ENCODE results near the gene TXNRD2. TPM values are rescaled to one million over a fixed set of nuclear protein-coding genes. Genes with fewer than 3 reads are reported as not detected.

The TXNRD2 gene
- total and polyA plus RNA-seq, 8 donors = 6.4 to 69.5 (median 42.3) TPM

DNA sequence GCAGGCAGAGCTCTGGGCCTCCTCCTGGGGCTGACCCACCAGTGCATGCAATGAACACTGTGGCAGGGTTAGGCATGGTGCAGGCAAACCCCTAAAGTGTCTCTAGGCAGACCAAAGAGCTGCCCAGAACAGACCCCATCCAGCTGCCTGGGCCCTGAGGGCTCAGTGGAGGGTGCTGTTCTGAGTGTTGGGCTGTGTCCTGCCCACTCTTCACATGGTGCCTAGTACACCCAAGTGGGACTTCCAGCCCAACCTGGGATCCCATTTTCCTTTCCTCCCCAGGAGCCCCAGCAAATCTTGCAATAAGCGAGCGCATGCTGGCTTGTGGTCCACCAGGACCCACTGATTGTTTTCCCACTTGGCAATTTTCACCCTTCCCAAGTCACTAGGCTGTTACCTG, 48.6 kb upstream of the TXNRD2 start:
- H3K36me3 ChIP-seq = no peaks in the 10 kb centered on the region
- intact Hi-C loops (cut with DNase I; ENCODE audit: low total_unique reads) = no loop called here
- H3K9me3 ChIP-seq = no peaks in the 10 kb centered on the region
- DNase-seq = no peak
- no peak overlapping the region for H3K4me3 ChIP-seq
- TF ChIP-seq, protein P1, sequence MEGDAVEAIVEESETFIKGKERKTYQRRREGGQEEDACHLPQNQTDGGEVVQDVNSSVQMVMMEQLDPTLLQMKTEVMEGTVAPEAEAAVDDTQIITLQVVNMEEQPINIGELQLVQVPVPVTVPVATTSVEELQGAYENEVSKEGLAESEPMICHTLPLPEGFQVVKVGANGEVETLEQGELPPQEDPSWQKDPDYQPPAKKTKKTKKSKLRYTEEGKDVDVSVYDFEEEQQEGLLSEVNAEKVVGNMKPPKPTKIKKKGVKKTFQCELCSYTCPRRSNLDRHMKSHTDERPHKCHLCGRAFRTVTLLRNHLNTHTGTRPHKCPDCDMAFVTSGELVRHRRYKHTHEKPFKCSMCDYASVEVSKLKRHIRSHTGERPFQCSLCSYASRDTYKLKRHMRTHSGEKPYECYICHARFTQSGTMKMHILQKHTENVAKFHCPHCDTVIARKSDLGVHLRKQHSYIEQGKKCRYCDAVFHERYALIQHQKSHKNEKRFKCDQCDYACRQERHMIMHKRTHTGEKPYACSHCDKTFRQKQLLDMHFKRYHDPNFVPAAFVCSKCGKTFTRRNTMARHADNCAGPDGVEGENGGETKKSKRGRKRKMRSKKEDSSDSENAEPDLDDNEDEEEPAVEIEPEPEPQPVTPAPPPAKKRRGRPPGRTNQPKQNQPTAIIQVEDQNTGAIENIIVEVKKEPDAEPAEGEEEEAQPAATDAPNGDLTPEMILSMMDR (IDR thresholded peaks at IDR 0.05) = no peak
- TF ChIP-seq POLR2AphosphoS5 (IDR thresholded peaks at IDR 0.05) (no peak), POLR2A (IDR thresholded peaks at IDR 0.05) (no peak), EP300 (IDR thresholded peaks at IDR 0.05) (no peak)
- H3K4me1 ChIP-seq = peaks cover 10 to 46% (median 18%) of the 10 kb centered on the region in 4 donors
- peak overlapping the region in 1 of 5 donors; percentile 50 for H3K27ac ChIP-seq
- 47 to 100% (median 50%) methylated on average over 2 of the region's 2 CpGs for WGBS, 5 donors
- H3K27me3 ChIP-seq = no peaks in the 10 kb centered on the region

GRCh38 chr22:19989725-19990067, 48.1 kb upstream of the TXNRD2 start:
- WGBS, 5 donors = 74 to 89% (median 80%) methylated on average over 3 of the region's 3 CpGs

DNA sequence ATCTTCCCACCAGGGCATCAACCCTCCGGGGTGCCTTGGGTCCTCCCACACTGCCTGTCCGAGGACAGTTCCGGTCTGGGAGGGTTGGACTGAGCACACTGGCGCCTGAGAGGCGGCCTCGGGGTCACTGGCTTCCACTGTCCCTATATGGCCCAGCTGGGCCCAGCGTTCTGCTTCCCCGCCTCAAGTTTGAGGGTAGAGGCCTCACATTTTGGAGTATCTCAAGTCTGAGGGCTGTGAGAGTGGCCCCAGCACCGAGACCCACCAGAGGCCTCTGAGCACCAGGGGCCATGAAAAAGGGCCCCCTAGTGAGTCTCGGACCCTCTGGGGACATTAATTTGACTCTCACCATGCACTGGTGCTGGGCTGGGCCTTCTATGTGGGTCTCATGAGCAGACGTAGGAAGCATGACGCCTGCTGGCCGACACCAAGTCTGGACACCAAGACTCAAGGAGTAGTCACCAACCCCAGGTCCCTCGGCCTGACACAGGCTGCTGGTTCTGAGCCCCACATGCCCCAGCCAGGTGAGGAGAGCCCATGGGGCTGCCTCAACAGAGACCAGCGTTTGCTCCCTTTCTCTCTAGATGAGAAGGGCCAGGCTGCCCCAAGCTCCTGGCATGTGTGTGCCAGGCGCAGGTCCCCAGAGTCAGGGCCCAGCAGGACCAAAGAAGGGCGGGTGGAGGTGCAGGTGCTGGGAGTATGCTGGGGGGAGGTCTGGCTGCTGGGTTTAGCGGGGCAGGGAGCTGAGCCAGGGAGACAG, 47.5 kb upstream of the TXNRD2 start:
- TF ChIP-seq, protein P1 (IDR thresholded peaks at IDR 0.05) = no peak
- TF ChIP-seq POLR2AphosphoS5 (IDR thresholded peaks at IDR 0.05) = no peak
- no peak for TF ChIP-seq POLR2A (IDR thresholded peaks at IDR 0.05)
- no peak for TF ChIP-seq EP300 (IDR thresholded peaks at IDR 0.05)
- H3K9me3 ChIP-seq = no peaks in the 10 kb centered on the region
- H3K4me3 ChIP-seq = no peak overlapping the region
- H3K27ac ChIP-seq = peak overlapping the region in 1 of 5 donors; percentile 29
- WGBS, 5 donors = 66 to 89% (median 86%) methylated on average over 10 to 18 of the region's 18 CpGs
- H3K36me3 ChIP-seq = no peaks in the 10 kb centered on the region
- no peak for DNase-seq
- H3K27me3 ChIP-seq = no peaks in the 10 kb centered on the region
- intact Hi-C loops (cut with DNase I; ENCODE audit: low total_unique reads) = no loop called here
- H3K4me1 ChIP-seq = peaks cover 10 to 54% (median 23%) of the 10 kb centered on the region in 4 donors

More at GRCh38 chr22:19989725-19990067, 48.1 kb upstream of the TXNRD2 start:
- intact Hi-C loops (cut with DNase I; ENCODE audit: low total_unique reads) = no loop called here
- no peaks in the 10 kb centered on the region for H3K36me3 ChIP-seq
- no peak overlapping the region for H3K4me3 ChIP-seq
- no peak for TF ChIP-seq POLR2A (IDR thresholded peaks at IDR 0.05)
- no peak for TF ChIP-seq EP300 (IDR thresholded peaks at IDR 0.05)
- TF ChIP-seq POLR2AphosphoS5 (IDR thresholded peaks at IDR 0.05) = no peak
- H3K27me3 ChIP-seq = no peaks in the 10 kb centered on the region
- H3K4me1 ChIP-seq = peaks cover 10 to 49% (median 20%) of the 10 kb centered on the region in 4 donors
- peak overlapping the region in 1 of 5 donors; percentile 50 for H3K27ac ChIP-seq
- no peak for DNase-seq
- no peaks in the 10 kb centered on the region for H3K9me3 ChIP-seq

- 87 to 97% (median 91%) methylated on average over 7 to 9 of the region's 9 CpGs for WGBS, 5 donors
- intact Hi-C loops (cut with DNase I; ENCODE audit: low total_unique reads) = no loop called here
- TF ChIP-seq EP300 (IDR thresholded peaks at IDR 0.05) (no peak), POLR2A (IDR thresholded peaks at IDR 0.05) (no peak), POLR2AphosphoS5 (IDR thresholded peaks at IDR 0.05) (no peak)
- TF ChIP-seq, protein P1 (IDR thresholded peaks at IDR 0.05) = no peak
- Histone ChIP-seq H3K27ac (peak overlapping the region in 1 of 5 donors; percentile 29), H3K27me3 (no peaks in the 10 kb centered on the region), H3K4me1 (peaks cover 14 to 62% (median 29%) of the 10 kb centered on the region in 4 donors), H3K9me3 (no peaks in the 10 kb centered on the region), H3K4me3 (no peak overlapping the region), H3K36me3 (no peaks in the 10 kb centered on the region)
- DNase-seq = no peak
Observed at GRCh38 chr22:19988331-19988808, 46.8 kb upstream of the TXNRD2 start.
